ENCODE data around the gene DLGAP1.

DLGAP1 gene

GRCh38 chr18:3995476-3996102 is 459.5 kb downstream of the DLGAP1 start (continued):
- no peak for TF ChIP-seq CSRNP3 (CRISPR knock-in tag; IDR thresholded peaks at IDR 0.05)
- TF ChIP-seq POU6F1 (CRISPR knock-in tag; IDR thresholded peaks at IDR 0.05; ENCODE audit: borderline replicate concordance, low read depth), result no peak
- no peak for TF ChIP-seq CSDC2 (CRISPR knock-in tag; IDR thresholded peaks at IDR 0.05)
- no peak for TF ChIP-seq BACH2 (CRISPR knock-in tag; IDR thresholded peaks at IDR 0.05; ENCODE audit: borderline replicate concordance)

- no peak for ATAC-seq
- TF ChIP-seq TCF4 (CRISPR knock-in tag; IDR thresholded peaks at IDR 0.05; ENCODE audit: borderline replicate concordance) (no peak), ZNF70 (CRISPR knock-in tag; IDR thresholded peaks at IDR 0.05) (no peak), CSRNP3 (CRISPR knock-in tag; IDR thresholded peaks at IDR 0.05) (no peak), POU6F1 (CRISPR knock-in tag; IDR thresholded peaks at IDR 0.05; ENCODE audit: borderline replicate concordance, low read depth) (no peak), ZNF8 (CRISPR knock-in tag; IDR thresholded peaks at IDR 0.05) (no peak), OSR1 (CRISPR knock-in tag; IDR thresholded peaks at IDR 0.05) (no peak)
Measured at GRCh38 chr18:3993941-3994687, 461.0 kb downstream of the DLGAP1 start.

- TF ChIP-seq ISL1 (CRISPR knock-in tag; IDR thresholded peaks at IDR 0.05), result no peak
- TF ChIP-seq RARB (CRISPR knock-in tag; IDR thresholded peaks at IDR 0.05), result no peak
- TF ChIP-seq TSHZ2 (CRISPR knock-in tag; IDR thresholded peaks at IDR 0.05), result no peak
- TF ChIP-seq ZFP30 (CRISPR knock-in tag; IDR thresholded peaks at IDR 0.05), result no peak
- TF ChIP-seq ZNF70 (CRISPR knock-in tag; IDR thresholded peaks at IDR 0.05), result no peak
- no peak for TF ChIP-seq TCF4 (CRISPR knock-in tag; IDR thresholded peaks at IDR 0.05; ENCODE audit: borderline replicate concordance)
- TF ChIP-seq CREB5 (CRISPR knock-in tag; IDR thresholded peaks at IDR 0.05; ENCODE audit: low read depth), result no peak
Measured at GRCh38 chr18:3985664-3986063, 469.4 kb downstream of the DLGAP1 start.

GRCh38 chr18:3985020-3985419 is 470.1 kb downstream of the DLGAP1 start:
- no peak for ATAC-seq
- TF ChIP-seq TSHZ2 (CRISPR knock-in tag; IDR thresholded peaks at IDR 0.05), result no peak
- TF ChIP-seq ZNF565 (CRISPR knock-in tag; conservative IDR thresholded peaks at IDR 0.05; ENCODE audit: low read depth), result no peak
- no peak for TF ChIP-seq OSR1 (CRISPR knock-in tag; IDR thresholded peaks at IDR 0.05)
- TF ChIP-seq CSDC2 (CRISPR knock-in tag; IDR thresholded peaks at IDR 0.05), result no peak
- no peak for TF ChIP-seq PPARA (CRISPR knock-in tag; IDR thresholded peaks at IDR 0.05; ENCODE audit: borderline replicate concordance)
- TF ChIP-seq ZFP30 (CRISPR knock-in tag; IDR thresholded peaks at IDR 0.05), result no peak
- TF ChIP-seq ZNF8 (CRISPR knock-in tag; IDR thresholded peaks at IDR 0.05), result no peak
- TF ChIP-seq CREB5 (CRISPR knock-in tag; IDR thresholded peaks at IDR 0.05; ENCODE audit: low read depth), result no peak
- no peak for TF ChIP-seq RARB (CRISPR knock-in tag; IDR thresholded peaks at IDR 0.05)
- no peak for TF ChIP-seq POU6F1 (CRISPR knock-in tag; IDR thresholded peaks at IDR 0.05; ENCODE audit: borderline replicate concordance, low read depth)

More at GRCh38 chr18:3985664-3986063, 469.4 kb downstream of the DLGAP1 start:
- ATAC-seq, result no peak

Data from SK-N-SH treated with all-trans-retinoic acid at 6 μM for 48 hours (cell line).